Panc1 (cell line): ENCODE measurements around the gene ATP2A2. TPM values are rescaled to one million over a fixed set of nuclear protein-coding genes. Genes with fewer than 3 reads are reported as not detected.

Source experiments
- ATAC-seq: fragments of 200-7000 bp; cut with Tn5 transposase; 2 replicates; pipeline ENCODE4 v1.9.1; 2020; ENCODE audit warnings: mild to moderate bottlenecking, moderate library complexity
- BruUV-seq: library from RNA; stranded (reverse); fragments of 400-500 nt; replicated peaks from 2 replicates; lab custom pipeline; 2021; lab: Mats Ljungman, UMichigan
- CTCF ChIA-PET: fragments of 300-600 bp; sonication (Branson Sonifier 250); formaldehyde crosslinking; loops from one replicate; lab custom pipeline; 2022; ENCODE audit warnings: antibody characterized with exemption; lab: Charles Lee
- POLR2A ChIA-PET: fragments of 300-600 bp; sonication (Branson Sonifier 250); formaldehyde crosslinking; loops from one replicate; lab custom pipeline; 2022; ENCODE audit warnings: antibody characterized with exemption; lab: Charles Lee
- DNase-seq: peaks from one replicate; pipeline ENCODE4 v3.0.0-alpha.2; 2010; ENCODE audit warnings: low read depth, low spot score
- H3K27ac ChIP-seq: 2 replicates; pipeline ENCODE4 v1.5.1; 2011; ENCODE audit warnings: mild to moderate bottlenecking, low read length, inconsistent platforms
- H3K27me3 ChIP-seq: fragments of 200-500 bp; sonication (Bioruptor generic); 2 replicates; pipeline ENCODE4 v1.6.0; 2014; ENCODE audit warnings: low read length, inconsistent platforms; ENCODE audit not compliant: control insufficient read depth, insufficient read depth
- H3K36me3 ChIP-seq: fragments of 200-500 bp; sonication (Bioruptor generic); 2 replicates; pipeline ENCODE4 v1.5.1; 2014; ENCODE audit warnings: inconsistent platforms, mild to moderate bottlenecking, low read length, moderate library complexity; ENCODE audit not compliant: control insufficient read depth, insufficient read depth
- H3K4me1 ChIP-seq: 2 replicates; pipeline ENCODE4 v1.5.1; 2011; ENCODE audit warnings: inconsistent platforms, mild to moderate bottlenecking, low read length, moderate library complexity; ENCODE audit not compliant: control insufficient read depth, insufficient read depth
- H3K4me3 ChIP-seq, 2 experiments: 2 replicates each; pipeline ENCODE4 v1.5.1; 2011 to 2012; ENCODE audit warnings: low read depth in 2 of 2, low read length in 2 of 2, mild to moderate bottlenecking in 2 of 2, inconsistent platforms in 1 of 2, moderate library complexity in 1 of 2
- H3K9me3 ChIP-seq: fragments of 200-500 bp; sonication (Bioruptor generic); 2 replicates; pipeline ENCODE4 v1.5.1; 2014; ENCODE audit warnings: low read depth, mild to moderate bottlenecking, inconsistent platforms, low read length, moderate library complexity; ENCODE audit not compliant: control insufficient read depth, insufficient read depth
- POLR2AphosphoS5 ChIP-seq: IDR thresholded peaks from 2 replicates; pipeline ENCODE4 v1.6.1; 2012; ENCODE audit warnings: mild to moderate bottlenecking, low read depth, low read length, moderate library complexity
- SIN3A ChIP-seq: IDR thresholded peaks from 2 replicates; pipeline ENCODE4 v1.6.1; 2012; ENCODE audit warnings: low read depth, mild to moderate bottlenecking, low read length, moderate library complexity, borderline replicate concordance; ENCODE audit not compliant: insufficient read depth
- TCF7L2 ChIP-seq: IDR thresholded peaks from 2 replicates; pipeline ENCODE4 v1.6.1; 2011; ENCODE audit warnings: mild to moderate bottlenecking, low read depth, low read length, inconsistent platforms
- in situ Hi-C: cut with HindIII; loops from 2 replicates; pipeline ENCODE4 v1.10.0; 2016; ENCODE audit warnings: low sequenced_read_pairs, low pct_unique_long_range_greater_than_20kb
- intact Hi-C: fragments of 100-400 bp; cut with micrococcal nuclease; formaldehyde crosslinking; loops from one replicate; pipeline ENCODE4 v1.10.0; 2022; ENCODE audit not compliant: unreplicated experiment
- total RNA-seq: library from RNA; stranded (reverse); gene quantifications from one replicate; pipeline ENCODE4 v1.2.1, GENCODE V29; 2021; ENCODE audit not compliant: unreplicated experiment
- TF ChIP-seq, protein P1 (sequence below), 2 experiments: IDR thresholded peaks; 2 replicates each; pipeline ENCODE4 v1.6.1; 2011 to 2012; ENCODE audit warnings: low read depth in 2 of 2, control low read depth in 1 of 2, low read length in 1 of 2, mild to moderate bottlenecking in 1 of 2, moderate library complexity in 1 of 2; ENCODE audit not compliant: insufficient read depth in 1 of 2
- TF ChIP-seq, protein P2 (sequence below): fragments of 450-650 bp; IDR thresholded peaks from 2 replicates; pipeline ENCODE4 v1.5.1; 2017; ENCODE audit warnings: mild to moderate bottlenecking

The ATP2A2 gene
- total RNA-seq, 1 experiment from 2014 or later: 286 TPM

- in situ Hi-C loops (no loop called here), intact Hi-C loops (no loop called here)
- DNase-seq (no peak), ATAC-seq (no peak)
- no peak overlapping the region for H3K27ac ChIP-seq
- H3K4me1 ChIP-seq: no peaks in the 10 kb centered on the region
- no TSS peak for BruUV-seq
- H3K9me3 ChIP-seq: no peaks in the 10 kb centered on the region
- H3K36me3 ChIP-seq: peaks cover 10% of the 10 kb centered on the region
- TF ChIP-seq, protein P1, sequence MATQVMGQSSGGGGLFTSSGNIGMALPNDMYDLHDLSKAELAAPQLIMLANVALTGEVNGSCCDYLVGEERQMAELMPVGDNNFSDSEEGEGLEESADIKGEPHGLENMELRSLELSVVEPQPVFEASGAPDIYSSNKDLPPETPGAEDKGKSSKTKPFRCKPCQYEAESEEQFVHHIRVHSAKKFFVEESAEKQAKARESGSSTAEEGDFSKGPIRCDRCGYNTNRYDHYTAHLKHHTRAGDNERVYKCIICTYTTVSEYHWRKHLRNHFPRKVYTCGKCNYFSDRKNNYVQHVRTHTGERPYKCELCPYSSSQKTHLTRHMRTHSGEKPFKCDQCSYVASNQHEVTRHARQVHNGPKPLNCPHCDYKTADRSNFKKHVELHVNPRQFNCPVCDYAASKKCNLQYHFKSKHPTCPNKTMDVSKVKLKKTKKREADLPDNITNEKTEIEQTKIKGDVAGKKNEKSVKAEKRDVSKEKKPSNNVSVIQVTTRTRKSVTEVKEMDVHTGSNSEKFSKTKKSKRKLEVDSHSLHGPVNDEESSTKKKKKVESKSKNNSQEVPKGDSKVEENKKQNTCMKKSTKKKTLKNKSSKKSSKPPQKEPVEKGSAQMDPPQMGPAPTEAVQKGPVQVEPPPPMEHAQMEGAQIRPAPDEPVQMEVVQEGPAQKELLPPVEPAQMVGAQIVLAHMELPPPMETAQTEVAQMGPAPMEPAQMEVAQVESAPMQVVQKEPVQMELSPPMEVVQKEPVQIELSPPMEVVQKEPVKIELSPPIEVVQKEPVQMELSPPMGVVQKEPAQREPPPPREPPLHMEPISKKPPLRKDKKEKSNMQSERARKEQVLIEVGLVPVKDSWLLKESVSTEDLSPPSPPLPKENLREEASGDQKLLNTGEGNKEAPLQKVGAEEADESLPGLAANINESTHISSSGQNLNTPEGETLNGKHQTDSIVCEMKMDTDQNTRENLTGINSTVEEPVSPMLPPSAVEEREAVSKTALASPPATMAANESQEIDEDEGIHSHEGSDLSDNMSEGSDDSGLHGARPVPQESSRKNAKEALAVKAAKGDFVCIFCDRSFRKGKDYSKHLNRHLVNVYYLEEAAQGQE (IDR thresholded peaks at IDR 0.05; ENCODE audit: insufficient read depth in 1 of 2, low read depth in 2 of 2, low read length in 1 of 2): no peak
- no peak for TF ChIP-seq TCF7L2
- TF ChIP-seq SIN3A: no peak
- TF ChIP-seq POLR2AphosphoS5: no peak
- TF ChIP-seq, protein P2, sequence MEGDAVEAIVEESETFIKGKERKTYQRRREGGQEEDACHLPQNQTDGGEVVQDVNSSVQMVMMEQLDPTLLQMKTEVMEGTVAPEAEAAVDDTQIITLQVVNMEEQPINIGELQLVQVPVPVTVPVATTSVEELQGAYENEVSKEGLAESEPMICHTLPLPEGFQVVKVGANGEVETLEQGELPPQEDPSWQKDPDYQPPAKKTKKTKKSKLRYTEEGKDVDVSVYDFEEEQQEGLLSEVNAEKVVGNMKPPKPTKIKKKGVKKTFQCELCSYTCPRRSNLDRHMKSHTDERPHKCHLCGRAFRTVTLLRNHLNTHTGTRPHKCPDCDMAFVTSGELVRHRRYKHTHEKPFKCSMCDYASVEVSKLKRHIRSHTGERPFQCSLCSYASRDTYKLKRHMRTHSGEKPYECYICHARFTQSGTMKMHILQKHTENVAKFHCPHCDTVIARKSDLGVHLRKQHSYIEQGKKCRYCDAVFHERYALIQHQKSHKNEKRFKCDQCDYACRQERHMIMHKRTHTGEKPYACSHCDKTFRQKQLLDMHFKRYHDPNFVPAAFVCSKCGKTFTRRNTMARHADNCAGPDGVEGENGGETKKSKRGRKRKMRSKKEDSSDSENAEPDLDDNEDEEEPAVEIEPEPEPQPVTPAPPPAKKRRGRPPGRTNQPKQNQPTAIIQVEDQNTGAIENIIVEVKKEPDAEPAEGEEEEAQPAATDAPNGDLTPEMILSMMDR: no peak
- H3K27me3 ChIP-seq: no peaks in the 10 kb centered on the region
- ChIA-PET POLR2A (no interaction called here), CTCF (no interaction called here)
- H3K4me3 ChIP-seq: no peak overlapping the region
These were observed 20.2 kb downstream of the ATP2A2 start for GRCh38 chr12:110301065-110301806.

- Histone ChIP-seq H3K36me3 (no peaks in the 10 kb centered on the region; the same call in 1 of the 2 replicates), H3K9me3 (no peaks in the 10 kb centered on the region), H3K4me1 (no peaks in the 10 kb centered on the region), H3K27me3 (no peaks in the 10 kb centered on the region), H3K27ac (no peak overlapping the region), H3K4me3 (no peak overlapping the region)
- BruUV-seq: TSS peak; percentile 3
- intact Hi-C loops: no loop called here
- POLR2A ChIA-PET: no interaction called here
- DNase-seq: no peak
- CTCF ChIA-PET: no interaction called here
- no peak for TF ChIP-seq TCF7L2
- TF ChIP-seq, protein P1 (IDR thresholded peaks at IDR 0.05; ENCODE audit: insufficient read depth in 1 of 2, low read depth in 2 of 2, low read length in 1 of 2): no peak
- TF ChIP-seq POLR2AphosphoS5: no peak
- ATAC-seq: no peak
- in situ Hi-C loops: no loop called here
These were observed 23.1 kb downstream of the ATP2A2 start for GRCh38 chr12:110304061-110304551.
